ENCODE results near the gene RHBDD2. TPM values are rescaled to one million over a fixed set of nuclear protein-coding genes. Genes with fewer than 3 reads are reported as not detected.

Gene RHBDD2
- polyA plus RNA-seq, 1 donor (not counting 4 experiments of a cell fraction or from before 2014, with no cell fraction given): 24.1 TPM

GRCh38 chr7:75849573-75849972 lies 29.3 kb upstream of the RHBDD2 start:
- Histone ChIP-seq H4K20me1 (ENCODE audit: control insufficient read depth, extremely low read depth, insufficient read depth, low read length) (no peaks in the 10 kb centered on the region), H3K27ac (ENCODE audit: control insufficient read depth, insufficient read depth, low read length) (no peak overlapping the region)
- DNase-seq (ENCODE audit: low read depth, low spot score): no peak

DNA sequence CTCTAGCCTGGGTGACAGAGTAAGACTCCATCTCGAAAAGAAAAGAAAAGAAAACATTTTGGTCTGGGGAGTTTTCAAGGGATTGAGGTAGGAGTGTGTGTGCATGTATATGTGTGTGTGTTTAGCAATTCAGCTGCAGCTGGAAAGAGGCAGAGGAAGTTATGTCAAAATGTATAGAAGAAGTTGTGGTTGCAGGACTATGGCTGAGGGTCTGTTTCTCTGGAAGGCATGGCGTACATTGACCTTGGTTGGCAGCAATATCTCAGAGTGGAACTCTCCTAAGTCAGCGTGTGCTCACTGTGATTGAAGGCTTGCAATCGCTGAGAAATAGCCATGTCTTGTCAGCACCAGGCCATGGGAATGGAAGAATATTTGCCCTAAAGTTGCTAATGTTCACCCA lies 28.6 kb upstream of the RHBDD2 start:
- Histone ChIP-seq H3K27ac (ENCODE audit: control insufficient read depth, insufficient read depth, low read length) (no peak overlapping the region), H2AFZ (ENCODE audit: control insufficient read depth, low read length) (no peak overlapping the region), H3K9me1 (ENCODE audit: control insufficient read depth, extremely low read depth, insufficient read depth, low read length) (no peaks in the 10 kb centered on the region), H3K4me1 (ENCODE audit: control insufficient read depth, extremely low read depth, insufficient read depth, low read length) (no peaks in the 10 kb centered on the region), H3K79me2 (ENCODE audit: control insufficient read depth, insufficient read depth, low read length) (no peaks in the 10 kb centered on the region), H3K9me3 (ENCODE audit: control insufficient read depth, low read depth, low read length) (no peaks in the 10 kb centered on the region), H3K27me3 (ENCODE audit: control insufficient read depth, extremely low read depth, insufficient read depth, low read length) (no peaks in the 10 kb centered on the region), H3K9ac (ENCODE audit: control insufficient read depth, extremely low read depth, insufficient read depth, low read length) (no peak overlapping the region), H3K36me3 (ENCODE audit: control insufficient read depth in 2 of 2, extremely low read depth in 1 of 2, insufficient read depth in 2 of 2, low read length in 2 of 2) (no peaks in the 10 kb centered on the region), H3K4me3 (ENCODE audit: control insufficient read depth in 2 of 3, extremely low read depth in 1 of 3, insufficient read depth in 2 of 3, low read depth in 1 of 3, low read length in 3 of 3) (no peak overlapping the region), H3K4me2 (ENCODE audit: control insufficient read depth, extremely low read depth, insufficient read depth, low read depth, low read length) (no peak overlapping the region), H4K20me1 (ENCODE audit: control insufficient read depth, extremely low read depth, insufficient read depth, low read length) (no peaks in the 10 kb centered on the region)
- dilution Hi-C loops (cut with MboI; ENCODE audit: extremely low pct_ligation_motif_present, low sequenced_read_pairs): no loop called here
- TF ChIP-seq CTCF (optimal IDR thresholded peaks at IDR 0.05 in 1 of 3, IDR thresholded peaks at IDR 0.05 in 1 of 3, conservative IDR thresholded peaks at IDR 0.05 in 1 of 3; ENCODE audit: extremely low read depth in 1 of 3, insufficient read depth in 2 of 3, low read length in 3 of 3) (no peak), EZH2 (IDR thresholded peaks at IDR 0.05; ENCODE audit: low read length) (no peak)
- no peak for FAIRE-seq
- no peak for DNase-seq (ENCODE audit: low read depth, low spot score)

More at GRCh38 chr7:75849573-75849972, 29.3 kb upstream of the RHBDD2 start:
- H3K9me1 ChIP-seq (ENCODE audit: control insufficient read depth, extremely low read depth, insufficient read depth, low read length): no peaks in the 10 kb centered on the region
- no peak overlapping the region for H3K4me3 ChIP-seq (ENCODE audit: control insufficient read depth in 2 of 3, extremely low read depth in 1 of 3, insufficient read depth in 2 of 3, low read depth in 1 of 3, low read length in 3 of 3)
- H3K4me2 ChIP-seq (ENCODE audit: control insufficient read depth, extremely low read depth, insufficient read depth, low read depth, low read length): no peak overlapping the region
- TF ChIP-seq EZH2 (IDR thresholded peaks at IDR 0.05; ENCODE audit: low read length): no peak
- no peak for TF ChIP-seq CTCF (optimal IDR thresholded peaks at IDR 0.05 in 1 of 3, IDR thresholded peaks at IDR 0.05 in 1 of 3, conservative IDR thresholded peaks at IDR 0.05 in 1 of 3; ENCODE audit: extremely low read depth in 1 of 3, insufficient read depth in 2 of 3, low read length in 3 of 3)
- no peak for FAIRE-seq
- no peaks in the 10 kb centered on the region for H3K79me2 ChIP-seq (ENCODE audit: control insufficient read depth, insufficient read depth, low read length)
- H2AFZ ChIP-seq (ENCODE audit: control insufficient read depth, low read length): no peak overlapping the region
- H3K36me3 ChIP-seq (ENCODE audit: control insufficient read depth in 2 of 2, extremely low read depth in 1 of 2, insufficient read depth in 2 of 2, low read length in 2 of 2): no peaks in the 10 kb centered on the region
- dilution Hi-C loops (cut with MboI; ENCODE audit: extremely low pct_ligation_motif_present, low sequenced_read_pairs): no loop called here
- no peaks in the 10 kb centered on the region for H3K9me3 ChIP-seq (ENCODE audit: control insufficient read depth, low read depth, low read length)
- no peaks in the 10 kb centered on the region for H3K27me3 ChIP-seq (ENCODE audit: control insufficient read depth, extremely low read depth, insufficient read depth, low read length)
- H3K4me1 ChIP-seq (ENCODE audit: control insufficient read depth, extremely low read depth, insufficient read depth, low read length): no peaks in the 10 kb centered on the region
- no peak overlapping the region for H3K9ac ChIP-seq (ENCODE audit: control insufficient read depth, extremely low read depth, insufficient read depth, low read length)

Measured in keratinocyte (primary cell).